GM18870 (cell line): ENCODE data around the gene DDX39A.
"Not testable (repeated sequence)": the region's sequence is repeated elsewhere in the genome, so short reads cannot be mapped to it uniquely, and the experiment has no call there.

Experiments used
- ATAC-seq: cut with Tn5 transposase; IDR thresholded peaks from one replicate; pipeline ENCODE4 v1.9.1; 2021; ENCODE audit warnings: moderate library complexity; ENCODE audit not compliant: unreplicated experiment

The DDX39A gene

DNA sequence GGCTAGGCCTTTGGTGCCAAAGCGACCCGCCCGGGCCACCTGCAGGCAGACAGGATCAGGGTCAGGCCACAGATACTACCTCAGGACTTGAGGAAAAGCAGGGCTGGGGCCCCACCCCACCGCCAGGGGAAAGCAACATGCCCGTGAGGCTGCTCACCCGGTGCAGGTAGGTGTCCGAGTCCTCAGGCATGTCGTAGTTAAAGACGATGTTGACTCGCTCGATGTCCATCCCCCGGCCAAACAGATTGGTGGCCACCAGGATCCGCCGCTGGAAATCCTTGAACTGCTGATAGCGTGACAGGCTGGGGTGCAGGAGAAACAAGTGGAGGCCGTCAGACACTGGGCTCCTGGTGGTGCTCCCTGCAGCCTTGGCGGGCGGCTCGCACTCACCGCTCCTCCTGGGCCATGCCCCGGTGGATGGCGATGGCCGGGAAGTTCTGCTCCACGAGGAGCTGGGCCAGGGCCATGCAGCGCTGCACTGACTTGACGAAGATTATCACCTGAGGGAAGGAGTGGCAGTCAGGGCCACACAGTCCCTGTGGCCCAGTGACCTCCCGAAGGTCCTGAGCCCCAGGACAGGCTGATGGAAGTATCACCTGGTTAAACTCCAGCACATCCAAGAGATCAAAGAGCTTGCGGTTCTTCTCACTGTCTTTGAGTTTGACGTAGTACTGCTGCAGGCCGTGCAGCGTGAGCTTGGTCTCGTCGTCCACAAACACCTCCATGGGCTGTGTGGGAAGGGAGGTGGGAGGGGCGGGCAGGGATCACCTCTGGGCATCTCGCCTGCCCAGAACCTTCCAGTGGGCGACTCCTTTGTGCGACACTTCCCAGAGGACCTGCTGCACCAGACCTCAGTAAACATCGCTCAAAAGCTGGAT is 9.8 kb downstream of the DDX39A start:
- no peak for ATAC-seq

GRCh38 chr19:14408491-14409145 is 10.5 kb downstream of the DDX39A start:
- no peak for ATAC-seq

DNA sequence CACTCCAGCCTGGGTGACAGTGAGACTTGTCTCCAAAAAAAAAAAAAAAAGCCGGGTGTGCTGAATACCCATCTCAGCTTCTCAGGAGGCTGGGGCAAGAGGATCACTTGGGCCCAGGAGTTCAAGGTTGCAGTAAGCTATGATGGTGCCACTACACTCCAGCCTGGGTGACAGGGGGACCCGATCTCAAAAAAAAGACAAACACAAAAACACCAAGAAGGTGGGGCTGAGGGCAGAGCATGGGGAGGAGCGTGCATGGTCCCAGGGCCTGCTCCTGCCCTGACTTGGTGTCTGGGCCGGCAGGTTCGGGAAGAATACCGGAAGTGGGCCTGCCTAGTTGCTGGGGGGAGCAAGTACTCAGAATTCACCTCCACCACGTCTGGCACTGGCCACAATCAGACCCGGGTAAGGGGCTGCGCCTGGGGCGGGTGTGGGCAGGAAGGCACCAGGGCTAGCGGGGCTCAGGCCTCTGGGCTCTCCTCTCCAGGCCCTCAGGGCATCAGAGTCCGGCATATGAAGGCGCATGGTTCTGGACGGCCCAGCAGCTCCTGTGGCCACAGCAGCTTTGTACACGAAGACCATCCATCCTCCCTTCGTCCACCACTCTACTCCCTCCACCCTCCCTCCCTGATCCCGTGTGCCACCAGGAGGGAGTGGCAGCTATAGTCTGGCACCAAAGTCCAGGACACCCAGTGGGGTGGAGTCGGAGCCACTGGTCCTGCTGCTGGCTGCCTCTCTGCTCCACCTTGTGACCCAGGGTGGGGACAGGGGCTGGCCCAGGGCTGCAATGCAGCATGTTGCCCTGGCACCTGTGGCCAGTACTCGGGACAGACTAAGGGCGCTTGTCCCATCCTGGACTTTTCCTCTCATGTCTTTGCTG is 11.3 kb downstream of the DDX39A start:
- ATAC-seq = no peak

- ATAC-seq = no peak
Measured at GRCh38 chr19:14406645-14407401, 12.3 kb downstream of the DDX39A start.

- ATAC-seq = no peak
Measured at GRCh38 chr19:14405758-14406644, 13.1 kb downstream of the DDX39A start.

- no peak for ATAC-seq
Measured at GRCh38 chr19:14405380-14405757, 13.8 kb downstream of the DDX39A start.

DNA sequence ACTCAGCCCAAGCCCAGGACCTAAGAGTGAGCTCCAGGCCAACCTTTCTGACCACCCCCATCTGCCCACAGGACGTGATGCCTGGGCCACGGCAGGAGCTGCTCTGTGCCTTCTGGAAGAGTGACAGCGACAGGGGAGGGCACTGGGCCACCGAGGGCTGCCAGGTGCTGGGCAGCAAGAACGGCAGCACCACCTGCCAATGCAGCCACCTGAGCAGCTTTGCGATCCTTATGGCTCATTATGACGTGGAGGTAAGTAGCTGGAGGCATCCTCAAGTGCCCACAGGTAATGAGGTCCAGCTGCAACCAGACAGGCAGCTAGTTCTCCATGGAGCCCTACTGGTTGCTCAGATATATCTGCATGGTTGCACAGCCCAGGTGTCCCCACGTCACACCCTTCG is 14.8 kb downstream of the DDX39A start:
- ATAC-seq = no peak

DNA sequence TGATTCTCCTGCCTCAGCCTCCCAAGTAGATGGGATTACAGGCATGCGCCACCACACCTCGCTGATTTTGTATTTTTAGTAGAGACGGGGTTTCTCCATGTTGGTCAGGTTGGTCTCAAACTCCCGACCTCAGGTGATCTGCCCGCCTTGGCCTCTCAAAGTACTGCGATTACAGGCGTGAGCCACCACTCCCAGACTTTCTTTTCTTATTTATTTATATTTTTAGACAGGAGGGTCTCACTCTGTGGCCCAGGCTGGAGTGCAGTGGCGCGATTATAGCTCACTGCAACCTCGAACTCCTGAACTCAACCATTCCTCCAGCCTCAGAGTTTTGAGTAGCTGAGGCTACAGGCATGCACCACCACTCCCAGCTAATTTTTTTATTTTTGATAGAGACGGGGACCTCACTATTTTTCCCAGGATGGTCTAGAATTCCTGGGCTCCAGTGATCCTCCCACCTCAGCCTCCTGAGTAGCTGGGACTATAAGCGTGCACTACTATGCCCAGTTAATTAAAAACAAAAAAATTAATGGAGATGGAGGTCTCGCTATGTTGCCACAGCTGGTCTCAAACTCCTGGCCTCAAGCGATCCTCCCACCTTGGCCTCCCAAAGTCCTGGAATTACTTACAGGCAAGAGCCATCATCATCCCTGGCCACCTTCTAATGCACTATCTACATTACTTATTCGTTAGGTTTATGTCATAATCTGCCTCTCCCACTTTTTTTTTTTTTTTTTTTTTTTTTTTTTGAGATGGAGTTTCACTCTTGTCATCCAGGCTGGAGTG is 15.8 kb downstream of the DDX39A start:
- ATAC-seq = not testable (repeated sequence)

DNA sequence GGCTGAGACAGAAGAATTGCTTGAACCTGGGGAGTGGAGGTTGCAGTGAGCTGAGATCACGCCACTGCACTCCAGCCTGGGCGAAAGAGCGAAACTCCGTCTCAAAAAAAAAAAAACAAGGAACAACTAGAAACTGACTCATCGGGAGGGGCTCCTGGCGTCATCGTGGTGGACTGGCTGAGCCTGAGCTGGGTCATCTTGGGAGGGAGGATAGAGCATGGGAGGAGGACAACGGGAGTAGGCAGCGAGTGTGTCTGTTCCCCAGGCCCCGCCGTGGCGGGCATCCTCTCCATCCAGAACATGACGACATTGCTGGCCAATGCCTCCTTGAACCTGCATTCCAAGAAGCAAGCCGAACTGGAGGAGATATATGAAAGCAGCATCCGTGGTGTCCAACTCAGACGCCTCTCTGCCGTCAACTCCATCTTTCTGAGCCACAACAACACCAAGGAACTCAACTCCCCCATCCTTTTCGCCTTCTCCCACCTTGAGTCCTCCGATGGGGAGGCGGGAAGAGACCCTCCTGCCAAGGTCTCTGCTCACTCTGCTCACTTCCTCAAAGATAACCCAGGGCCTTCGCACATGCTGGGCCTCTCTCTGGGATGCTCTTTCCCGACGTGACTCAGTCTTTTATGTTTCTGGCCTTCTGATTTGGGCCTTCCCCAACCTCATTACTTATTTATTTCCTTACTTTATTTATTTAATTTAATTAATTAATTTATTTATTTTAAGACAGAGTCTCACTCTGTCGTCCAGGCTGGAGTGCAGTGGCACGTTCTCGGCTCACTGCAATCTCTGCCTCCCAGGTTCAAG is 16.6 kb downstream of the DDX39A start:
- ATAC-seq = no peak

DNA sequence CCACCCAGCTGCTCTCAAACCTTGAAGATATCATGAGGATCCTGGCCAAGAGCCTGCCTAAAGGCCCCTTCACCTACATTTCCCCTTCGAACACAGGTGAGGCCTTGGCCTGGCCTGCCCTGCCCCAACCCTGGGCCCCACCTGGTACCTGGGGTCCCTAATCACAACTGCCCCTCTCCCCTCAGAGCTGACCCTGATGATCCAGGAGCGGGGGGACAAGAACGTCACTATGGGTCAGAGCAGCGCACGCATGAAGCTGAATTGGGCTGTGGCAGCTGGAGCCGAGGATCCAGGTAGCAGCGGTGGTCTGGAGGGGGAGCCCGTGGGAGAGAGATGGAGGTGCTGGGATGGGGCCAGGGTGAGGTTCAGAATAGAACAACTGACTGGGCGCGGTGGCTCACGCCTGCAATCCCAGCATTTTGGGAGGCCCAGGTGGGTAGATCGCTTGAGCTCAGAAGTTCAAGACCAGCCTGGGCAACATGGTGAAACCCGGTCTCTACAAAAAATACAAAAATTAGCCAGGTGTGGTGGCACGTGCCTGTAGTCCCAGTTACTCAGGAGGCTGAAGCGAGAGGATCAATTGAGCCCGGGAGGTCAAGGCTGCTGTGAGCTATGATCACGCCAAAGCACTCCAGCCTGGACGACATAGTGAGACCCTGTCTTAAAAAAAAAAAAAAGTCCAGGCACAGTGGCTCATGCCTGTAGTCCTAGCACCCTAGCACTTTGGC is 17.5 kb downstream of the DDX39A start:
- no peak for ATAC-seq

GRCh38 chr19:14400951-14401431 is 18.1 kb downstream of the DDX39A start:
- no peak for ATAC-seq

DNA sequence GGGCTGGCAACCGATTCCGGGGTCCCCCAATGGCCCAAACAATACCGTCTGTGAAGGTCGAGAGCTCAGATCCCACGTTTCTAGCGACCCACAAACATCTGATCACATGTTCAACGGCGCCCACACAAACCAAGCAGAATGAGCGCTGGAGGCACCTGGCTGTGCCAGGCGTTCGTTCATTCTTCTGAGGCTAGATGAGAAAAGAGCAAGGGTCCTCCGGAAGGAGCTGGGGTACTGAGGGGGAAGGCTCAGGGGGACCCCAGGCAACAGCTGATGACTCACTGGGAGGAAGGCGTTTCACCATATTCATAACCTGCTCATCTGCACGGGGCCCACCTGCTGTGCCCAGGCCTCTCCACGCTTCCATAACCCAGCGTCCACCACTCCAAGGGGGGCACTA is 22.0 kb downstream of the DDX39A start:
- ATAC-seq = not testable (repeated sequence)

- ATAC-seq = not testable (repeated sequence)
Measured at GRCh38 chr19:14396730-14397129, 22.4 kb downstream of the DDX39A start.

DNA sequence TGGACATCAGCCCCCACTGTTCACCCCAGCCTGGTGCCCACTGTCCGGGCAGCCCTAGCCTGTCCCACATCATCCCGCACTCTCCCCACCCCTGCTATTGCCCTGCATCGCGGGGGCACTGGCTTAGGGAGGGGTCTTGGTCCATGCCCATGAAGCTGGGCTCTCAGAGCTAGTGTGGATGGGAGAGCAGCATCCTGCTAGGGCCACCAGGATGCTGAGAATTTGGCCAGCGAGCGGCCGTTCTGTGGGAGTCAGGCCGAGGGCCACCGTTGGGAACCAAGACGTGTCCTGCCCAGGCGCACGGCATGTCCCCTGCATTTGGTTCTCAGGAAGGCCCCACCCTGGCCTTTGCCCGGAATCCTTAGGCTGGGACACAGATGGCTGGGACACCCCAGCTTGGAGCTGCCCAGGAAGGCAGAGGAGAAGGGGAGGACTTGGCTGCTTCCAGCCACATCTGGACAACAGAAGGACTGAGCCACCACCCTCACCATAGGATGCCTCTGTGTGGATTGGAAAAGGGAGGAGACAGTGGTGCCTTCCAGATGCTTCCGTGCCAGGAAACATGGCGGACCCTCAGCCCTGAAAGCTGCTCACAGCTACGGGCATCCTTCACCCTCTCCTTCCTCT is 23.3 kb downstream of the DDX39A start:
- no peak for ATAC-seq

GRCh38 chr19:14395262-14395661 is 23.9 kb downstream of the DDX39A start:
- no peak for ATAC-seq

DNA sequence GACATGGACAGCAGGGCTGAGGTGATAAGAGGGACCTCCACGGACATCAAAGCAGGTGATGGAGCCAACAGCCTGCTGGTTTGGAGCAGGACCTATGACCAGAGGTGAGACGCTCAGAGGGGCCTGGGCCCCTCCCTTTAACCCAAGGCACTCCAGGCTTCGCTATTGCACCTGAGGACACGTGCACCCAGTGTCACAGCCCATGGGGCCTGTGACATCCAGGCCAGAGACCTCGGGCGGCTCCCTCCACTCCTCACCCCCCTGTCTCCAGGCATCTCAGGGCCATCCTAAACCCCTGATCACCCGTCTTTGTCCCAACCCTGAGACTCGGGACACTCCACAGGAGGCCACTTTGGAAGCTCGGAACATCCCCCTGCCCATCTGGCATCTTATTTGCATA is 25.0 kb downstream of the DDX39A start:
- ATAC-seq = no peak

DNA sequence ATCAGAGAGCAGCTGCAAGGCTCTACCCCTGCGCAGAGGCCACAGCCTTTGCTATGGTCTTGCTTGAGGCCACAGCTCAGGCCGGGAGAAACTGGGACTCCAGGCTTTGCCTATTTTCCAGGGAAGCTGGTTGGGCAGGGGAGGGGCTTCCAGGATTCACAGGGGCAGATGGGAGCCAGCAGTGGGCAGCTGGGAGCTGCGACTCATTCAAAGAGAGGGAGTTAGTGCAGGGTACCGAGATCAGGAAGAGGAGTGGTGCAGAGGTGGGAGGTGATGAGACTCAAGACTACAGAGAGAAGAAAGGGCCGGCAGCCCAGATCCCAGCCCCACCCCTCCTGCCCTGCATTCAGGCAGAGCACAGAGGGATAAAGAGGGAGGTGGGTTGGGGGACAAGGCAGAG is 25.8 kb downstream of the DDX39A start:
- ATAC-seq = no peak
